Keratinocyte (primary cell): ENCODE data around the gene SSH2. TPM values are rescaled to one million over a fixed set of nuclear protein-coding genes. Genes with fewer than 3 reads are reported as not detected.

Experiments used
- DNase-seq: peaks from one replicate; pipeline ENCODE4 v3.0.0-alpha.2; 2011; ENCODE audit warnings: low read depth, missing footprints, low spot score
- FAIRE-seq: peaks from 2 replicates; lab custom pipeline; 2011; peaks lifted over from hg19 to GRCh38; lab: Jason Lieb, UNC
- H2AFZ ChIP-seq: 2 replicates; pipeline ENCODE4 v1.6.0; 2012; ENCODE audit warnings: low read length, control low read depth, inconsistent platforms; ENCODE audit not compliant: control insufficient read depth
- H3K27ac ChIP-seq: 2 replicates; pipeline ENCODE4 v1.5.1; 2011; ENCODE audit warnings: low read length; ENCODE audit not compliant: control insufficient read depth, insufficient read depth
- H3K27me3 ChIP-seq: 3 replicates; pipeline ENCODE4 v1.6.0; 2011; ENCODE audit warnings: low read length; ENCODE audit not compliant: control insufficient read depth, insufficient read depth; ENCODE audit errors: extremely low read depth
- H3K36me3 ChIP-seq, 2 experiments: 2 replicates in 1 of 2; 3 replicates in 1 of 2; pipeline ENCODE4 v1.5.1; 2011; ENCODE audit warnings: low read length in 2 of 2, mild to moderate bottlenecking in 1 of 2; ENCODE audit not compliant: control insufficient read depth in 2 of 2, insufficient read depth in 2 of 2; ENCODE audit errors: extremely low read depth in 1 of 2
- H3K4me1 ChIP-seq: 3 replicates; pipeline ENCODE4 v1.5.1; 2011; ENCODE audit warnings: low read length; ENCODE audit not compliant: control insufficient read depth, insufficient read depth; ENCODE audit errors: extremely low read depth
- H3K4me2 ChIP-seq: 3 replicates; pipeline ENCODE4 v1.6.0; 2011; ENCODE audit warnings: low read depth, low read length; ENCODE audit not compliant: control insufficient read depth, insufficient read depth; ENCODE audit errors: extremely low read depth
- H3K4me3 ChIP-seq, 3 experiments: fragments of 200-600 bp in 1 of 3; sonication (generic) in 1 of 3; 2 replicates in 2 of 3; 3 replicates in 1 of 3; pipeline ENCODE4 v1.5.1; 2011 to 2016; ENCODE audit warnings: low read length in 3 of 3, mild to moderate bottlenecking in 3 of 3, control low read depth in 2 of 3, inconsistent platforms in 1 of 3, low read depth in 1 of 3, mixed read lengths in 1 of 3, mixed run types in 1 of 3, moderate library complexity in 1 of 3; ENCODE audit not compliant: control insufficient read depth in 2 of 3, insufficient read depth in 2 of 3; ENCODE audit errors: extremely low read depth in 1 of 3
- H3K79me2 ChIP-seq: 2 replicates; pipeline ENCODE4 v1.6.0; 2012; ENCODE audit warnings: low read length; ENCODE audit not compliant: control insufficient read depth, insufficient read depth
- H3K9ac ChIP-seq: 3 replicates; pipeline ENCODE4 v1.6.0; 2011; ENCODE audit warnings: low read length; ENCODE audit not compliant: control insufficient read depth, insufficient read depth; ENCODE audit errors: extremely low read depth
- H3K9me1 ChIP-seq: 3 replicates; pipeline ENCODE4 v1.6.0; 2011; ENCODE audit warnings: low read length; ENCODE audit not compliant: control insufficient read depth, insufficient read depth; ENCODE audit errors: extremely low read depth
- H3K9me3 ChIP-seq: 2 replicates; pipeline ENCODE4 v1.5.1; 2012; ENCODE audit warnings: low read depth, low read length; ENCODE audit not compliant: control insufficient read depth
- H4K20me1 ChIP-seq: 3 replicates; pipeline ENCODE4 v1.6.0; 2011; ENCODE audit warnings: low read length; ENCODE audit not compliant: control insufficient read depth, insufficient read depth; ENCODE audit errors: extremely low read depth
- CTCF ChIP-seq, 3 experiments: IDR thresholded peaks in 1 of 3; conservative IDR thresholded peaks in 1 of 3; optimal IDR thresholded peaks in 1 of 3; 2 replicates in 2 of 3; 3 replicates in 1 of 3; pipeline versions ENCODE3 to v1.5.1; 2011; ENCODE audit warnings: low read length in 3 of 3, mild to moderate bottlenecking in 3 of 3, moderate library complexity in 2 of 3, control low read depth in 1 of 3, inconsistent platforms in 1 of 3; ENCODE audit not compliant: insufficient read depth in 2 of 3; ENCODE audit errors: extremely low read depth in 1 of 3
- EZH2 ChIP-seq: IDR thresholded peaks from one replicate; pipeline ENCODE4 v1.6.1; 2012; ENCODE audit warnings: inconsistent platforms, mild to moderate bottlenecking, low read length, moderate library complexity
- dilution Hi-C: fragments of 300-500 bp; cut with MboI; formaldehyde crosslinking; loops from one replicate; pipeline ENCODE4 v1.7.0; 2020; ENCODE audit warnings: low sequenced_read_pairs; ENCODE audit not compliant: extremely low pct_ligation_motif_present
- polyA plus RNA-seq, 5 experiments: library from polyadenylated mRNA; depleted of rRNA in 3 of 5; stranded (reverse) in 3 of 5; stranded (forward) in 1 of 5; unstranded in 1 of 5; fragments of >200 nt; gene quantifications; 1 replicate in 1 of 5; 2 replicates in 3 of 5; 3 replicates in 1 of 5; pipeline versions ENCODE4 v1.2.1 to v1.2.3, GENCODE V29; 2011 to 2012; ENCODE audit warnings: missing spikeins in 2 of 5, low read depth in 1 of 5, low replicate concordance in 1 of 5

The SSH2 gene
- polyA plus RNA-seq, 1 donor (not counting 4 experiments of a cell fraction or from before 2014, with no cell fraction given): 13.9 TPM

GRCh38 chr17:29761040-29761761, 168.8 kb downstream of the SSH2 start:
- DNase-seq (peak; percentile 15), FAIRE-seq (no peak)
- Histone ChIP-seq H3K79me2 (peaks cover 4% of the 10 kb centered on the region), H4K20me1 (no peaks in the 10 kb centered on the region), H3K9me3 (no peaks in the 10 kb centered on the region), H3K27ac (peak overlapping the region; percentile 74), H3K4me3 (peak overlapping the region; percentile 55 to 80 (median 70)), H2AFZ (peak overlapping the region; percentile 71), H3K9me1 (no peaks in the 10 kb centered on the region), H3K4me1 (peaks cover 8% of the 10 kb centered on the region), H3K36me3 (peaks cover 0 to 2% of the 10 kb centered on the region in 2 experiments), H3K27me3 (no peaks in the 10 kb centered on the region), H3K4me2 (peak overlapping the region; percentile 95), H3K9ac (peak overlapping the region; percentile 79)
- TF ChIP-seq EZH2: no peak
- no peak for TF ChIP-seq CTCF (optimal IDR thresholded peaks at IDR 0.05 in 1 of 3, IDR thresholded peaks at IDR 0.05 in 1 of 3, conservative IDR thresholded peaks at IDR 0.05 in 1 of 3; ENCODE audit: extremely low read depth in 1 of 3, insufficient read depth in 2 of 3, low read length in 3 of 3)
- dilution Hi-C loops: no loop called here

GRCh38 chr17:29760279-29761039, 169.6 kb downstream of the SSH2 start:
- FAIRE-seq: peak; percentile 64
- H3K4me1 ChIP-seq: peaks cover 8% of the 10 kb centered on the region

More at GRCh38 chr17:29760279-29761039, 169.6 kb downstream of the SSH2 start:
- Histone ChIP-seq H3K9me1 (no peaks in the 10 kb centered on the region), H3K36me3 (peaks cover 0 to 2% of the 10 kb centered on the region in 2 experiments), H4K20me1 (no peaks in the 10 kb centered on the region), H3K4me2 (peak overlapping the region; percentile 95), H3K79me2 (peaks cover 4% of the 10 kb centered on the region), H3K27me3 (no peaks in the 10 kb centered on the region), H3K4me3 (peak overlapping the region; percentile 55 to 80 (median 70)), H2AFZ (peak overlapping the region; percentile 71), H3K27ac (peak overlapping the region; percentile 68), H3K9ac (peak overlapping the region; percentile 79), H3K9me3 (no peaks in the 10 kb centered on the region)
- DNase-seq: no peak
- TF ChIP-seq EZH2 (no peak), CTCF (optimal IDR thresholded peaks at IDR 0.05 in 1 of 3, IDR thresholded peaks at IDR 0.05 in 1 of 3, conservative IDR thresholded peaks at IDR 0.05 in 1 of 3; ENCODE audit: extremely low read depth in 1 of 3, insufficient read depth in 2 of 3, low read length in 3 of 3) (no peak)
- dilution Hi-C loops: no loop called here
